Activated B cell treated with CpG ODN at 0.5 μM for 24 hours (primary cell): Measurements from ENCODE around the gene CD160. TPM values are rescaled to one million over a fixed set of nuclear protein-coding genes. Genes with fewer than 3 reads are reported as not detected.

ENCODE experiments used
- ATAC-seq: fragments of 200-7000 bp; cut with Tn5 transposase; one replicate; pipeline ENCODE4 v1.10.0; 2021; ENCODE audit warnings: low read depth, mild to moderate bottlenecking, moderate library complexity
- CTCF ChIA-PET: fragments of 350-600 bp; sonication (Branson Sonifier 250); formaldehyde crosslinking; loops from one replicate; lab custom pipeline; 2021; ENCODE audit warnings: antibody characterized with exemption; lab: Charles Lee
- POLR2A ChIA-PET: fragments of 350-600 bp; sonication (Branson Sonifier 250); formaldehyde crosslinking; loops from one replicate; lab custom pipeline; 2021; ENCODE audit warnings: antibody characterized with exemption; lab: Charles Lee
- DNase-seq: peaks from one replicate; pipeline ENCODE4 v3.0.0; 2022
- H3K27ac Mint-ChIP-seq: one replicate; pipeline ENCODE4 v1.8.0; 2020; ENCODE audit warnings: mixed read lengths
- H3K27me3 Mint-ChIP-seq: one replicate; pipeline ENCODE4 v1.8.0; 2021; ENCODE audit warnings: mixed read lengths
- H3K36me3 Mint-ChIP-seq: one replicate; pipeline ENCODE4 v1.8.0; 2021; ENCODE audit warnings: low read depth, mixed read lengths
- H3K4me1 Mint-ChIP-seq: one replicate; pipeline ENCODE4 v1.8.0; 2021; ENCODE audit warnings: mixed read lengths
- H3K4me3 Mint-ChIP-seq: one replicate; pipeline ENCODE4 v1.8.0; 2020; ENCODE audit warnings: mild to moderate bottlenecking, mixed read lengths
- H3K9me3 Mint-ChIP-seq: one replicate; pipeline ENCODE4 v1.8.0; 2020; ENCODE audit warnings: mixed read lengths
- CTCF ChIP-seq: fragments of 200-600 bp; IDR thresholded peaks from one replicate; pipeline ENCODE4 v1.8.0; 2022; ENCODE audit warnings: antibody characterized with exemption, mild to moderate bottlenecking
- intact Hi-C: fragments of 100-400 bp; cut with micrococcal nuclease; formaldehyde crosslinking; loops from one replicate; pipeline ENCODE4 v1.15.1; 2024
- total RNA-seq: library from RNA; stranded (reverse); gene quantifications from 2 replicates; pipeline ENCODE4 v1.2.3, GENCODE V29; 2022

The CD160 gene
- total RNA-seq, 1 donor from 2014 or later, result not detected

GRCh38 chr1:145730467-145730866 lies 11.2 kb downstream of the CD160 start:
- Mint-ChIP-seq H3K36me3 (peaks cover 1% of the 10 kb centered on the region), H3K4me3 (no peak overlapping the region), H3K27ac (no peak overlapping the region), H3K4me1 (no peaks in the 10 kb centered on the region), H3K27me3 (no peaks in the 10 kb centered on the region), H3K9me3 (no peaks in the 10 kb centered on the region)
- TF ChIP-seq CTCF, result no peak
- ATAC-seq (no peak), DNase-seq (no peak)
- ChIA-PET CTCF (no interaction called here), POLR2A (no interaction called here)
- intact Hi-C loops, result no loop called here

- Mint-ChIP-seq H3K27me3 (no peaks in the 10 kb centered on the region), H3K4me3 (no peak overlapping the region), H3K4me1 (no peaks in the 10 kb centered on the region), H3K27ac (no peak overlapping the region), H3K36me3 (peaks cover 1% of the 10 kb centered on the region), H3K9me3 (no peaks in the 10 kb centered on the region)
- CTCF ChIA-PET, result no interaction called here
- no peak for TF ChIP-seq CTCF
- no peak for DNase-seq
- ATAC-seq, result no peak
- intact Hi-C loops, result no loop called here
- POLR2A ChIA-PET, result no interaction called here
Observed at GRCh38 chr1:145730900-145731299, 11.6 kb downstream of the CD160 start.

GRCh38 chr1:145736191-145736590 lies 16.9 kb downstream of the CD160 start:
- peaks cover 3% of the 10 kb centered on the region for H3K36me3 Mint-ChIP-seq
- DNase-seq (no peak), ATAC-seq (no peak)
- no peaks in the 10 kb centered on the region for H3K9me3 Mint-ChIP-seq
- H3K27ac Mint-ChIP-seq, result no peak overlapping the region
- no peaks in the 10 kb centered on the region for H3K4me1 Mint-ChIP-seq
- intact Hi-C loops, result no loop called here
- H3K27me3 Mint-ChIP-seq, result no peaks in the 10 kb centered on the region
- CTCF ChIA-PET, result no interaction called here
- no peak for TF ChIP-seq CTCF
- POLR2A ChIA-PET, result no interaction called here
- no peak overlapping the region for H3K4me3 Mint-ChIP-seq

- intact Hi-C loops, result no loop called here
- no peak for ATAC-seq
- CTCF ChIA-PET, result no interaction called here
Observed at GRCh38 chr1:145740269-145740668, 21.0 kb downstream of the CD160 start.

More at GRCh38 chr1:145740269-145740668, 21.0 kb downstream of the CD160 start:
- Mint-ChIP-seq H3K36me3 (peaks cover 41% of the 10 kb centered on the region), H3K4me3 (no peak overlapping the region), H3K4me1 (no peaks in the 10 kb centered on the region), H3K27me3 (no peaks in the 10 kb centered on the region), H3K27ac (no peak overlapping the region), H3K9me3 (no peaks in the 10 kb centered on the region)
- no peak for DNase-seq
- POLR2A ChIA-PET, result no interaction called here
- TF ChIP-seq CTCF, result no peak
